MG63 (cell line): ENCODE data around the gene HUS1. TPM values are rescaled to one million over a fixed set of nuclear protein-coding genes. Genes with fewer than 3 reads are reported as not detected.
"Not testable (repeated sequence)": the region's sequence is repeated elsewhere in the genome, so short reads cannot be mapped to it uniquely, and the experiment has no call there.

Experiments used
- DNase-seq: peaks from one replicate; pipeline ENCODE4 v3.0.0-alpha.2; 2020
- H3K27me3 ChIP-seq: fragments of 250-450 bp; sonication (Bioruptor Pico); 2 replicates; pipeline ENCODE4 v1.5.1; 2020; ENCODE audit warnings: mild to moderate bottlenecking, moderate library complexity
- H3K36me3 ChIP-seq: fragments of 250-450 bp; sonication (Bioruptor Pico); 2 replicates; pipeline ENCODE4 v1.5.1; 2020; ENCODE audit warnings: mild to moderate bottlenecking, moderate library complexity
- H3K4me3 ChIP-seq: fragments of 250-450 bp; sonication (Bioruptor Pico); 2 replicates; pipeline ENCODE4 v1.5.1; 2020; ENCODE audit warnings: mild to moderate bottlenecking, moderate library complexity
- H3K9me3 ChIP-seq: fragments of 250-450 bp; sonication (Bioruptor Pico); 2 replicates; pipeline ENCODE4 v1.5.1; 2020; ENCODE audit warnings: mild to moderate bottlenecking, moderate library complexity
- total RNA-seq: library from RNA; depleted of rRNA; stranded (reverse); fragments of >200 nt; shearing (Covaris generic); gene quantifications from 2 replicates; pipeline ENCODE4 v1.2.3, GENCODE V29; 2014; ENCODE audit warnings: low replicate concordance; rRNA removed

Gene HUS1
- 3.1 and 17.7 TPM in 2 replicates for total RNA-seq

DNA sequence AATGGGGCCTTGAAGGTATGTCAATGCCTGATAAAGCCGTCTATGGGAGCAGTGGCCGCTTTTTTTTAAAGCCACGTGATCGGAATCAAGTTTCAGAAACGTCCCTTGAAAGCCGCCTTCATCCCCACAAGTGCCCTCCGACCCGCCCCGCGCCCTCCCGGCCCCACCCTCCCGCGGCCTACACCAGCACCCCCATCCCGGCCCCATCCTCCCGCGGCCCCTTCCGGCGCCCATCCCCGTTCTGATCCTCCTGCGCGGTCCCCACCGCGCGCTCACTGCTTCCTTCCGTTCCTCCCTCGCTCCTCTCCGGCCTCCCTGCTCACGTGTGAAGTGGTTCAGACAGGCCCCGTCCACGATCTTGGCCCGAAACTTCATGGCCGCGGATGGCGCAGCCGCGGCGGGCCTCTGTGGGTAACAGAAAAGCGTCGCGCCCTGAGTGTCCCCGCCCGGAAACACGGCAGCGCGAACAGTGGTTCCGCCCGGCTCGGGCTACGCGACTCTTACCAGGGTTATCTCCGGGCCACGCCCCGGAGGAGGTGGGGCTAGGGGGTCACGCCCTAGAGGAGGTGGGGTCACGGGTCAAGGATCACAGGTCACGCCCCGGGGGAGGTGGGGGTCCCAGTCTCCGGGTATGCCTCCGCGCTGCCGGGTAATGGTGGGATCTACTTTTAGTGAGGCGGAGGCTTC is at the start of gene HUS1:
Gene HUS1, minus strand, starts transcription at position 471 of the 687 bp plus-strand sequence. Its CDS starts 96 bp downstream, at position 375.
- Histone ChIP-seq H3K9me3 (no peaks in the 10 kb centered on the region), H3K4me3 (peak within 1 kb of the TSS; percentile 92), H3K27me3 (no peaks in the 10 kb centered on the region), H3K36me3 (peaks cover 39% of the 10 kb centered on the region)
- peak; percentile 93 for DNase-seq

DNA sequence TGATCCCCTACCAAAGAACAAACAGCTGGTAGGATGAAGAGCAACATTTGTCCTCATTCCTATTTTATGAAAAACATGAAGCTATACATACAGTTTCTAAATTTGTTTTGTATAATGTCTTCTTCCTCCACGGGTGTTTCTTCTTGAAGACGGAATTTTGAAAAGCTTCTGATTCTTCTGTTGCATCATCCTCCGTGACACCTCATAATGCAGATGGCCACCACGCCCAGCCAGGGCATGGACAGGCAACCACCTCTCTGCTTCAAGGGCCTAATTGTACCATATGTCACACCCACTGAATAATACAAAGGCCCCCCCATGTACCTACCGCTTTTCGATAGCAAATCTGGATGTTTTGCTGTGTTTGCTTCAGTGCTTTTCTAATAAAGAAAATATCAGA is 49.5 kb upstream of the HUS1 start, which contains the start of gene SUN3:
Gene SUN3, minus strand, starts transcription at position 170 of the 400 bp plus-strand sequence. Its CDS starts 169 bp downstream, at position 1.
- Histone ChIP-seq H3K9me3 (no peaks in the 10 kb centered on the region), H3K27me3 (no peaks in the 10 kb centered on the region), H3K36me3 (no peaks in the 10 kb centered on the region), H3K4me3 (no peak within 1 kb of the TSS)
- no peak for DNase-seq

DNA sequence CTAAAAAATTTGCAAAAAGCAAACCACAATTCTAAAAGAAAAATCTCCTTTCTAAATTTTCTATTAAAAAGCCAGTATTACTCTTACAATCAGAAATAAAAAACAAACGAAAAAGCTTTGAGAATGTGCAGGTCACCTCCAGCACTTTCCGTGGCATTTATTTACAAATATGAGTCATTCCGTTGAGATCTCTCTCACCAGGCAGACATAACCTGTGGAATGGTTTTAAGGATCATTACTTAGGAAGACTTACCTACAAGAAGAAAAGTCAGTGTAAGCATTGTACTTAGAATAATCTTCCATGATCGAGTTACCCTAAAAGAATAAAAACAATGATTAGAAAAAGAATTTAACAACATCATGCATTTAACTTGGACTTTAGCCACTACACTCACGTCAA is 46.2 kb upstream of the HUS1 start:
- peaks cover 7% of the 10 kb centered on the region for H3K9me3 ChIP-seq
- no peak for DNase-seq
- H3K27me3 ChIP-seq, result no peaks in the 10 kb centered on the region
- no peak overlapping the region for H3K4me3 ChIP-seq
- no peaks in the 10 kb centered on the region for H3K36me3 ChIP-seq

DNA sequence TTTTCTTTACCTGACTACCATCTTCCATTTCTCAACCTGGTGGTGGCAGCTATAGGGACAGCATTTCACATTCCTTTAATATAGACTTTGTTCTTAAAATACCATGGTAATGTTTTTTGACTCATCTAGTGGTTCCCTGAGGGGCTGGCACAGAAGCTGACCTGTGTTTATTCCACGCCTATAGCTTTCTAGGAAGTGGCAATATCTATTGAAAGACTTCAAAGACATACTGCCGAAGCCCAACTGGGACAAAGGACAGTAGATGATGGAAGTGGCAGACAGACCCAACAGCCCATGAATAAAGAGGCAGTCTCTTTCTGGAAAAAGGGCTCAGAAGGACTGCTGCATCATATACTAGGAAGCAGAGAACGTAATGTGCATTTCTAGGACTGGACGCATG is 38.3 kb upstream of the HUS1 start:
- no peak for DNase-seq
- Histone ChIP-seq H3K9me3 (no peaks in the 10 kb centered on the region; the same call in 1 of the 2 replicates), H3K27me3 (0 out of 2 replicates have a peak, but pooled peaks cover 2% of the 10 kb centered on the region), H3K4me3 (no peak overlapping the region), H3K36me3 (no peaks in the 10 kb centered on the region)

DNA sequence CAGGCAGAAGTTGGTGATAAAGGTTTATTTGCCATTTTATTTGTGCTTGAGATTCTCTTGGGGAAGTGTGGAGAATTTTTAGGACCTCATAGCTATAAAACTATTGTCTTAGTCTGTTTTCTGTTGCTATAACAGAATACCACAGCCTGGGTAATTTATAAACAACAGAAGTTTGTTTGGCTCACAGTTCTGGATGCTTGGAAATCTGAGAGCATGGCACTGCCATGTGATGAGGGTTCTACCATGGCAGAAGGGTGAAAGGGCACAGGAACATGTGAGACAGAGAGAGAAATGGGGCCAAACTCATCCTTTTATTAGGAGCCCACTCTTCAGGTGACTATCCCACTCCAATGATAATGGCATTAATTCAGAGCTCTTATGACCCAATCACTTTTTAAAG is 37.2 kb upstream of the HUS1 start:
- H3K36me3 ChIP-seq, result no peaks in the 10 kb centered on the region
- DNase-seq, result no peak
- no peaks in the 10 kb centered on the region; the same call in 1 of the 2 replicates for H3K9me3 ChIP-seq
- H3K4me3 ChIP-seq, result no peak overlapping the region
- H3K27me3 ChIP-seq, result 0 out of 2 replicates have a peak, but pooled peaks cover 2% of the 10 kb centered on the region

DNA sequence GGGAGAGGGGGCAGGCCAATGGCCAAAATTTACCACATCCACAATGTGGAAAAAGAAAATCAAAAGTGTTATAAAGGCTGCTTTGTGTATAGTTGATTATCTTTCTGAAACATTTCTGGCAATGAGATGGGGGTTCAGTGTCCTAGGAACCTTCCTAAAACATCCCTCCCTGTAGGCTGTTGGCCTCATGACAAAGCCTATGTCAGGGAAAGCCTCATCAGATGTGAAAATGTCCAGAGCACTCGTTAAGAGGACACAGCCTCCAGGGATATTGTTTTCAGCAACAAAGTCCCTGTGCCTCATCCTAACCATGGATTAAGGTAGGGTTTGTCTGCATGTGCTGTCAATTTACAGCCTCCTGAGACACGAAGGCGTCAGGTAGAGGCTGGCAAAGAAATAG is 32.5 kb upstream of the HUS1 start:
- Histone ChIP-seq H3K9me3 (no peaks in the 10 kb centered on the region), H3K4me3 (no peak overlapping the region), H3K27me3 (no peaks in the 10 kb centered on the region), H3K36me3 (no peaks in the 10 kb centered on the region)
- no peak for DNase-seq

DNA sequence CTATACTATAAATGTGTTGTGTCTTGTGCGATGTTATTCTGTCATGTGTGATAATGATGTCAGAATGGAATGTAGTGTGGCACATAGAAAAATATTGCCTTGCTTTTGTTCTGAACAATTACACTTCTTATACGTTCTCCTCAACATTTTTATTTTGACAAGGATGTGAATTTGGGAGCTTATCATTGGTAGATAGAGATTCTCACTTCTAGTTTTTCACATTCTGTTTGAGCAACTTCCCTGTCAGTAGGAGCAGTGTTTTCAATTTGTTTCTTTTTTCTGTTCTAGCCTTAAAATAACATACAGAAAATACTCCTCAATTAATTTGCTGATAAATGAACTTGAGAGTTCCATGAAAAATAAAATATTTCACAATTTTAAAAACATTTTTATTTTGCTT is 31.9 kb upstream of the HUS1 start:
- H3K36me3 ChIP-seq, result no peaks in the 10 kb centered on the region

DNA sequence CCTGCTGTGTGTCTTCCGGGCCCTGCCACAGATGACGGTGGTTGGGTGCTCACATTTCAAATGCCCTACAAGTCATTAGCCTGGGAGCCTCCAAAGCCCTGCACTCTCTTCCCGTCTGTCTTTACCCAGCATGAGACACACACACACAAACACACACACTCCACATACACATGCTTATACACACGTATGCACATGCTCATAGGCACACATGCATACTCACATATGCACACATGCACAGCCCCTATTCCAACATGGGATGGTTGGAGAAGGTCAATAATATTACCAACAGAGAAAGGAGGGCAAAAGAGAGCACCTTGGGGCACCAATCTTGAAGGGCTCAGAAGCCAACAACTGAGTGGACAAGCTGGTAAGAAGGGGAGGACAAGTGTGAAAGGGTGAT is 30.5 kb upstream of the HUS1 start:
- no peak for DNase-seq
- H3K9me3 ChIP-seq, result no peaks in the 10 kb centered on the region
- H3K4me3 ChIP-seq, result no peak overlapping the region
- no peaks in the 10 kb centered on the region for H3K36me3 ChIP-seq
- no peaks in the 10 kb centered on the region for H3K27me3 ChIP-seq

More for the DNA sequence above, 31.9 kb upstream of the HUS1 start:
- Histone ChIP-seq H3K4me3 (no peak overlapping the region), H3K27me3 (no peaks in the 10 kb centered on the region), H3K9me3 (no peaks in the 10 kb centered on the region)
- no peak for DNase-seq

DNA sequence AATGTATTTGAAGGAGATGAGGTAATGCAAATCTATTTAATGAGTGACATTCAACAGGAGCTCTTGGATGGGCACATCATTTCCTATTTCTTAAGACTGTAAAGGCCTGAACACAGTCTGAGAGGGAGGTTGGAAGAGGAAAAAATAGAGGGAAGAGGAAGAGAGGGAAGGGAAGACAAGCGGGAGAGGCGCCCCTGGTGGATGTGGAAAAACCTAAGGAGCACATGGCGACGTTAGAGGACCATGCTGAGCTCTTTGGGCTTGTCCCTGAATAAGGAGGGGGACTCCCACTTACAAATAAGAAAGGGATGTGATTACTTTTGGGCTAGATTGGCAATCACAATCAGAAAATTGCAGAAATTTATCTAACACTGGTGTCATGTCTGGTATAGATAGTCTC is 29.8 kb upstream of the HUS1 start:
- DNase-seq, result no peak
- Histone ChIP-seq H3K4me3 (no peak overlapping the region), H3K27me3 (no peaks in the 10 kb centered on the region), H3K36me3 (no peaks in the 10 kb centered on the region), H3K9me3 (no peaks in the 10 kb centered on the region)

DNA sequence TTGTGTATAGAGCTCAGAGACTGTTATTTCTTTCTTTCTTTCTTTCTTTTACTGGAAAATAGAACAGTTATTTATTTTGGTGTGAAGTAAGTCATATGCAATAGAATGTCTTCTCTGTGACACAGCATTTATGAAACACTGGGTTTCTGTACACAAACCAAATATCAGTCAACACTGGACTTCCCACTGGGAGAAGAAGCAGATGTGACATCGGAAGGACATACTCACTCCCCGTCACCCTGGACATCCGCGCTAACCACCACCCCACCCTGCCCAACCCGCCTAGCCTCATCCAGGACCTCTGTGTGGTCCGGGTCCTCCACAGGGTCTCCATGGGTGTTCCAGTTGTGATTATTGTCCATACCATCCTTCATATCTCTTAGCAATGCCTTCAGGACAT is 27.5 kb upstream of the HUS1 start:
- H3K4me3 ChIP-seq, result no peak overlapping the region
- no peak for DNase-seq
- no peaks in the 10 kb centered on the region for H3K36me3 ChIP-seq
- H3K27me3 ChIP-seq, result no peaks in the 10 kb centered on the region
- no peaks in the 10 kb centered on the region for H3K9me3 ChIP-seq

DNA sequence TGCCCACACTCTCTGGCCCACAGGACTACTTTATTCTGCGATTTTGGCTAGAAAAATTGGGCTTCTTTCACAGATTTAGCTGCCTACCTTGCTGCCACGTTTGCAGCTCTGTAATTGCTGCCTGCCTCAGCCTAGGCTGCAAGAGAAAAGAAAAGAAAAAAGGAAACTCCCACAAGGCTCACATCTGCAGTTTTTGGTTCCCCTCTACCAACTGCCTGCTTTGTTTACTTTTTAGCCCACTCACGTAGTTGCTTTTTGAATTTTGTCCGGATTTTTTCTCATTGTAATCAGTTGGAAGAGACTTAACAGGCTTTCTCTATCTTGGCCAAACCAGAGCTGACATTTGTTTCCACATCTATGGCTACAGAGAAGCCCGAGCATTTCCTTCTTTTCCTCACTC is 25.2 kb upstream of the HUS1 start:
- no peaks in the 10 kb centered on the region for H3K36me3 ChIP-seq
- no peaks in the 10 kb centered on the region for H3K9me3 ChIP-seq
- no peak for DNase-seq
- H3K4me3 ChIP-seq, result no peak overlapping the region
- H3K27me3 ChIP-seq, result no peaks in the 10 kb centered on the region

DNA sequence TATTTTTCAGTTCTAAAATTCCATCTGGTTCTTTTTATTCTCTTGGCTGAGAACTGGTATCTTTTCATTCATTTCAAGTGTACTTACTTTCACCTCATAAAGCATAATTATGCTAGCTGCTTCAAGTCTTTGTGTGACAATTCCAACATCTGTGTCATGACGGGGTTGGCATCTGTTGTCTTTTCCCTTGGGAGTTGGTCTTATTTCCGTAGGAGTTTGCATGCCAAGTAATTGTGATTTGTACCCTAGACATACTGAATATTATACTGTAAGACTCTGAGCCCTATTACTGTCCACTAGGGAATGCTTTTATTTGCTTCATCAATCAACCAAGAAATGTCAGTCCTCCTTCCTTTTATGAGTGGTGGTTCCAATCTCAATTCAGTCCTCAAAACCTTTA is 24.6 kb upstream of the HUS1 start:
- no peaks in the 10 kb centered on the region for H3K9me3 ChIP-seq
- no peak for DNase-seq
- H3K4me3 ChIP-seq, result no peak overlapping the region

DNA sequence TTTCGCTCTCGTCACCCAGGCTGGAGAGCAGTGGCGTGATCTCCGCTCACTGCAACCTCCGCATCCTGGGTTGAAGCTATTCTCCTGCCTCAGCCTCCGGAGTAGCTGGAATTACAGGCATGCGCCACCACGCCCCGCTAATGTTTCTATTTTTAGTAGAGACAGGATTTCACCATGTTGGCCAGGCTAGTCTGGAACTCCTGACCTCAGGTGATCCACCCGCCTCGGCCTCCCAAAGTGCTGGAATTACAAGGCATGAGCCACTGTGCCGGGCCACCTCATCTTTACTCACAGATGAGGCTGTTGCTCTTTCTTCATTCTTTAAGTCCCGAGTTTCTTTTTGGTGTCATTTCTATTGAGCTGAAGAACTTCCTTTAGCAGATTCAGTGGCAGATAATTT is 20.7 kb upstream of the HUS1 start:
- DNase-seq, H3K9me3 ChIP-seq, H3K27me3 ChIP-seq, H3K36me3 ChIP-seq, H3K4me3 ChIP-seq: not testable (repeated sequence)

More for the DNA sequence above, 24.6 kb upstream of the HUS1 start:
- no peaks in the 10 kb centered on the region for H3K36me3 ChIP-seq
- H3K27me3 ChIP-seq, result no peaks in the 10 kb centered on the region

DNA sequence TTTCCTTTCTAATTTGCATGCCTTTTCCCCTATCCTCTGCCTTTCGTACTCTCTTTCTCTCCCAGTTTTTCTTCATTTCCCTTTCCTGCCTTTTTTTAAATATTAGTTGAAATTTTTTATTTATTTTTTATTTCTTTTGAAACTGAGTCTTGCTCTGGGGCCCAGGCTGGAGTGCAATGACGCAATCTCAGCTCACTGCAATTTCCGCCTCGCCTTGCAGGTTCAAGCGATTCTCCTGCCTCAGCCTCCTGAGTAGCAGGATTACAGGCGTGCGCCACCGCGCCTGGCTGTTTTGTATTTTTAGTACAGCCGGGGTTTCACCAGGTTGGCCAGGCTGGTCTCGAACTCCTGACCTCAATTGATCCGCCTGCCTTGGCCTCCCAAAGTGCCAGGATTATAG is 20.0 kb upstream of the HUS1 start:
- DNase-seq, result no peak
- no peaks in the 10 kb centered on the region for H3K27me3 ChIP-seq
- H3K9me3 ChIP-seq, result no peaks in the 10 kb centered on the region
- H3K36me3 ChIP-seq, result no peaks in the 10 kb centered on the region
- H3K4me3 ChIP-seq, result no peak overlapping the region

DNA sequence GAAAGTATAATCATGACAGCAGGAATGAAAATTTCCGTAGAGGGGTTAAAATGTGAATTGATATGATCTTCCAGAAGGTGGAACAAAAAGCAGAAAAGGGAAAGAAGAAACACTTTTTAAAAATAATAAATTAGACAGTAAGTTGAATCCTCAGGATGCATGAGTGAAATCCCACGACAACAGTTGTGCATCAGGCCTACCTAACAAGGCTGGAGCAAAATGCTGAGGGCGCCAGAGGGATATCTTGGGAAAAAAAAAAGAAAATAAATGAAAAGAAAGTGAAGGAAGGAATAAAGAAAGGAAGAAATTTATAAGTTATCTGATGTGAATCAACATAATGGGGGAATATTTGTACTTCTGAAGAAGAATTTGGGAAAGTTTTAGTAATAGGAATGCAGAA is 13.0 kb upstream of the HUS1 start:
- no peaks in the 10 kb centered on the region for H3K27me3 ChIP-seq
- H3K36me3 ChIP-seq, result no peaks in the 10 kb centered on the region
- H3K9me3 ChIP-seq, result no peaks in the 10 kb centered on the region
- H3K4me3 ChIP-seq, result no peak overlapping the region
- DNase-seq, result no peak

DNA sequence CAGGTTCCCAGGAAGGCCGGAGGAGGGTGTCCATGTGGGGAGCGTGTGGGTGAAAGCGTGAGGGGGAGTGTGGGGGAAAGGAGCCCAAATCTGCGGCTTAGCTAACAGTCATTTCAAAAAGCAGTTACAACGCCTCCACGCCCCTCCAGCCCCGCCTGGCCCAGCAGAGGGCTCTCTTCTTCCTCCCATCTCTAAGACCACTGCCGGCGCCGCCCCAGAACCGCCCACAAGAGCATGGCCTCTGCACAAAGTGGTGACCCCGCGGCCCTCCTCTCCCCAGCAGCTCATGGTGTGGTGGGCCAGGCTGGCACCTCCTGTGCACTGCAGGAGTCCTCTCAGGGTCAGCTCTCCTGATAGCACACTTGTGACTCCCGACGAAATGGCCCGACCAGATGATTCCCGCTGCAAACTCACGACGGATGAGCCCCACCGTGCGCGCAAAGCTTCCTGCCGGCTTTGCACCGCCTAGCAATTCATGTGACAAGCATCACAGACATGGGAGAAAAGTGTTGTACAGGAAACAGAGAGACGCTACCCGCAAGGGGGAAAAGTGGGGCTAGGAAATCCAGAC is 12.4 kb upstream of the HUS1 start:
- no peaks in the 10 kb centered on the region for H3K9me3 ChIP-seq
- DNase-seq, result peak; percentile 78
- H3K27me3 ChIP-seq, result no peaks in the 10 kb centered on the region
- peak overlapping the region; percentile 22; the same call in 1 of the 2 replicates for H3K4me3 ChIP-seq
- H3K36me3 ChIP-seq, result no peaks in the 10 kb centered on the region

DNA sequence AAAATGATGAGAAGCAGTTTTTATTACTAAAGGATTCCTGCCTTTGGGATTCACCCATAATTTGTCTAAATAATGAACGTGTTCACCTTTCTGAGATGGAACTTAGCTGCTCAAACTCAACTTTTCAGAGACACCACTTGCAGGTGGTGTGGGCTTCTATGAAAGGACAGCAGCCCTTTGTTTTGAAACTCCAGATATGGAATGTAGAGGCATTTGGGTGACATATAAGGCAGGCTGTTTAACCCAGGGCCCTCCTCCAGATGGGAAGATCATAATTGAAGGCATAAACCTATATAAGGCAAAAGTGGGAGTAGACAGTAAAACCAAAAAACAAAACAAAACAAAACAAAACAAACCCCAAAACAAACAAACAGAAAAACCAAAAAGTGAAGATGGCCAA is 11.9 kb upstream of the HUS1 start:
- Histone ChIP-seq H3K27me3 (no peaks in the 10 kb centered on the region), H3K4me3 (no peak overlapping the region), H3K36me3 (no peaks in the 10 kb centered on the region), H3K9me3 (no peaks in the 10 kb centered on the region)
- DNase-seq, result no peak

DNA sequence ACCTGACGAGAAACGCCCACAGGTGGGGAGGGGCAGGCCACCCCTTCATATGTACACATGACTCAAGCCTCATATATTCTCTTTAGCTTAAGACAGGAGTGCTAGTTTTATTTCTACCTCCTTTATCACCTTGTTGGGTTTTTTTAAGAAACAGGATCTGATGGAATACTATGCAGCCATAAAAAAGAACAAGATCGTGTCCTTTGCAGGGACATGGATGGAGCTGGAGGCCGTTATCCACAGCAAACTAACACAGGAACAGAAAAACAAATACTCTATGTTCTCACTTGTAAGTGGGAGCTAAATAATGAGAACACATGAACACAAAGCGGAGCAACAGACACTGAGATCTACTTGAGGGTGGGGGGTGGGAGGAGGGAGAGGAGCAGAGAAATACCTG is 11.2 kb upstream of the HUS1 start:
- Histone ChIP-seq H3K27me3 (no peaks in the 10 kb centered on the region), H3K4me3 (no peak overlapping the region), H3K9me3 (no peaks in the 10 kb centered on the region), H3K36me3 (no peaks in the 10 kb centered on the region)
- DNase-seq, result no peak
